CD4-positive, alpha-beta T cell treated with Interleukin-17A for 4 hours (primary cell): ENCODE measurements around the gene RDH5.
"Not testable (repeated sequence)": the region's sequence is repeated elsewhere in the genome, so short reads cannot be mapped to it uniquely, and the experiment has no call there.

ENCODE experiments used
- DNase-seq: peaks from one replicate; pipeline ENCODE4 v3.0.0-alpha.2; 2020; ENCODE audit warnings: mixed read lengths

Gene RDH5

GRCh38 chr12:55746174-55746912, 26.1 kb downstream of the RDH5 start:
- DNase-seq = no peak

- no peak for DNase-seq
These were observed 26.7 kb downstream of the RDH5 start for GRCh38 chr12:55746913-55747231.

- DNase-seq = no peak
These were observed 28.2 kb downstream of the RDH5 start for GRCh38 chr12:55748230-55748993.

GRCh38 chr12:55755246-55755645, 35.1 kb downstream of the RDH5 start:
- DNase-seq = no peak

GRCh38 chr12:55757701-55758100, 37.5 kb downstream of the RDH5 start:
- DNase-seq = no peak

- DNase-seq = not testable (repeated sequence)
These were observed 38.4 kb downstream of the RDH5 start for GRCh38 chr12:55758575-55758974.

- DNase-seq = no peak
These were observed 40.5 kb downstream of the RDH5 start for GRCh38 chr12:55760663-55761062.

GRCh38 chr12:55762646-55763045, 42.5 kb downstream of the RDH5 start:
- DNase-seq = no peak

- DNase-seq = no peak
These were observed 45.6 kb downstream of the RDH5 start for GRCh38 chr12:55765736-55766290.

- DNase-seq = no peak
These were observed 47.0 kb downstream of the RDH5 start for GRCh38 chr12:55767156-55767555.

GRCh38 chr12:55771736-55772135, 51.5 kb downstream of the RDH5 start:
- DNase-seq = no peak
